Gastrocnemius medialis (tissue), 4 donors: Measurements from ENCODE around the gene SPIRE1.

Experiments used
- POLR2A ChIP-seq, 2 donors: fragments of 450-650 bp; IDR thresholded peaks; one replicate each; pipeline ENCODE4 v1.6.1; 2017; ENCODE audit warnings: antibody characterized with exemption in 2 of 2, mild to moderate bottlenecking in 2 of 2, moderate library complexity in 2 of 2
- TF ChIP-seq, protein P1 (sequence below), 5 experiments: fragments of 450-650 bp in 3 of 5; fragments of 200-600 bp in 2 of 5; sonication (generic) in 2 of 5; IDR thresholded peaks in 4 of 5; conservative IDR thresholded peaks in 1 of 5; 1 replicate in 4 of 5; 2 replicates in 1 of 5; pipeline ENCODE4 v1.5.1; 2016 to 2019; ENCODE audit warnings: antibody characterized with exemption in 5 of 5, mild to moderate bottlenecking in 3 of 5, moderate library complexity in 3 of 5

DNA sequence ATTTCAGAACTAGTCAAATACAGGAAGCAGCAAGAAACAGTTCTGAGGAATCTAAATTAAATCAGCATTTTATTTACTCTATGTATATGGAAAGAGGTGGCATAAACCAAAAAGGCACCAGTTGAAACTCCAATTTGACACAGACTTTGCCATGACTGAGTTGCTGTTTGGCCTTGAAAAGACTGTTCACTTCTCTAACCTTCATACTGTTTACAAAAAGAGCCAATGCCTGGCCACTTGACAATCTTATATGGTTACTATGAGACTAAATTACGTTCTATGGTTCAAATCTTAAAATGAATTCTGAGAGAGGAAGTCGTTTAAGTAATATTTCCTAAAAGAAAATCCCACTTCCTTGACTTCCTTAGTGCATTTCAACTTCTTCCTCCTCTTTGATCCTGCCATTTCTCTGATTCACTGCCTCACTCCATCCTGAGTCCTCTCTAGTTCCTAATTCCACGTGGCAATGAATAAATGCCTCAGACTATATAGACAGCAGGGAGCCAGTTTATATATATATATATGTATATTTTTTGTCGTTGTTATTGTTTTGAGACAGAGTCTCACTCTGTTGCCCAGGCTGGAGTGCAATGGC, 31.4 kb upstream of the SPIRE1 start:
- TF ChIP-seq, protein P1, sequence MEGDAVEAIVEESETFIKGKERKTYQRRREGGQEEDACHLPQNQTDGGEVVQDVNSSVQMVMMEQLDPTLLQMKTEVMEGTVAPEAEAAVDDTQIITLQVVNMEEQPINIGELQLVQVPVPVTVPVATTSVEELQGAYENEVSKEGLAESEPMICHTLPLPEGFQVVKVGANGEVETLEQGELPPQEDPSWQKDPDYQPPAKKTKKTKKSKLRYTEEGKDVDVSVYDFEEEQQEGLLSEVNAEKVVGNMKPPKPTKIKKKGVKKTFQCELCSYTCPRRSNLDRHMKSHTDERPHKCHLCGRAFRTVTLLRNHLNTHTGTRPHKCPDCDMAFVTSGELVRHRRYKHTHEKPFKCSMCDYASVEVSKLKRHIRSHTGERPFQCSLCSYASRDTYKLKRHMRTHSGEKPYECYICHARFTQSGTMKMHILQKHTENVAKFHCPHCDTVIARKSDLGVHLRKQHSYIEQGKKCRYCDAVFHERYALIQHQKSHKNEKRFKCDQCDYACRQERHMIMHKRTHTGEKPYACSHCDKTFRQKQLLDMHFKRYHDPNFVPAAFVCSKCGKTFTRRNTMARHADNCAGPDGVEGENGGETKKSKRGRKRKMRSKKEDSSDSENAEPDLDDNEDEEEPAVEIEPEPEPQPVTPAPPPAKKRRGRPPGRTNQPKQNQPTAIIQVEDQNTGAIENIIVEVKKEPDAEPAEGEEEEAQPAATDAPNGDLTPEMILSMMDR (IDR thresholded peaks at IDR 0.05 in 4 of 5, conservative IDR thresholded peaks at IDR 0.05 in 1 of 5), result no peak
- no peak for TF ChIP-seq POLR2A (IDR thresholded peaks at IDR 0.05)
